ENCODE data around the gene MAN1A1.

The MAN1A1 gene

GRCh38 chr6:119337762-119338161 is 11.8 kb downstream of the MAN1A1 start:
- Mint-ChIP-seq H3K4me3 (no peak overlapping the region), H3K27ac (no peak overlapping the region), H3K4me1 (ENCODE audit: low read depth) (peaks cover 69% of the 10 kb centered on the region), H3K36me3 (ENCODE audit: low read depth) (peaks cover 44% of the 10 kb centered on the region), H3K9me3 (no peaks in the 10 kb centered on the region), H3K27me3 (no peaks in the 10 kb centered on the region)

- Mint-ChIP-seq H3K4me1 (ENCODE audit: low read depth) (peaks cover 69% of the 10 kb centered on the region), H3K27me3 (no peaks in the 10 kb centered on the region), H3K36me3 (ENCODE audit: low read depth) (peaks cover 43% of the 10 kb centered on the region), H3K9me3 (no peaks in the 10 kb centered on the region), H3K4me3 (no peak overlapping the region), H3K27ac (no peak overlapping the region)
These were observed 12.3 kb downstream of the MAN1A1 start for GRCh38 chr6:119337252-119337651.

GRCh38 chr6:119334535-119335264 is 14.9 kb downstream of the MAN1A1 start:
- Mint-ChIP-seq H3K4me1 (ENCODE audit: low read depth) (peaks cover 53% of the 10 kb centered on the region), H3K4me3 (no peak overlapping the region), H3K27me3 (no peaks in the 10 kb centered on the region), H3K27ac (no peak overlapping the region), H3K36me3 (ENCODE audit: low read depth) (peaks cover 38% of the 10 kb centered on the region), H3K9me3 (no peaks in the 10 kb centered on the region)

GRCh38 chr6:119333707-119334295 is 15.8 kb downstream of the MAN1A1 start:
- Mint-ChIP-seq H3K27ac (no peak overlapping the region), H3K9me3 (no peaks in the 10 kb centered on the region), H3K4me3 (no peak overlapping the region), H3K4me1 (ENCODE audit: low read depth) (peaks cover 46% of the 10 kb centered on the region), H3K36me3 (ENCODE audit: low read depth) (peaks cover 31% of the 10 kb centered on the region), H3K27me3 (no peaks in the 10 kb centered on the region)

GRCh38 chr6:119333063-119333609 is 16.4 kb downstream of the MAN1A1 start:
- Mint-ChIP-seq H3K27me3 (no peaks in the 10 kb centered on the region), H3K4me1 (ENCODE audit: low read depth) (peaks cover 46% of the 10 kb centered on the region), H3K27ac (no peak overlapping the region), H3K4me3 (no peak overlapping the region), H3K9me3 (no peaks in the 10 kb centered on the region), H3K36me3 (ENCODE audit: low read depth) (peaks cover 29% of the 10 kb centered on the region)

GRCh38 chr6:119331663-119332286 is 17.8 kb downstream of the MAN1A1 start:
- H3K27ac Mint-ChIP-seq, result no peak overlapping the region

GRCh38 chr6:119330520-119331113 is 18.9 kb downstream of the MAN1A1 start:
- H3K27me3 Mint-ChIP-seq, result no peaks in the 10 kb centered on the region
- peaks cover 27% of the 10 kb centered on the region for H3K36me3 Mint-ChIP-seq (ENCODE audit: low read depth)
- H3K27ac Mint-ChIP-seq, result no peak overlapping the region
- H3K9me3 Mint-ChIP-seq, result no peaks in the 10 kb centered on the region
- no peak overlapping the region for H3K4me3 Mint-ChIP-seq
- peaks cover 29% of the 10 kb centered on the region for H3K4me1 Mint-ChIP-seq (ENCODE audit: low read depth)

More at GRCh38 chr6:119331663-119332286, 17.8 kb downstream of the MAN1A1 start:
- H3K9me3 Mint-ChIP-seq, result no peaks in the 10 kb centered on the region
- peaks cover 37% of the 10 kb centered on the region for H3K4me1 Mint-ChIP-seq (ENCODE audit: low read depth)
- no peak overlapping the region for H3K4me3 Mint-ChIP-seq
- no peaks in the 10 kb centered on the region for H3K27me3 Mint-ChIP-seq
- H3K36me3 Mint-ChIP-seq (ENCODE audit: low read depth), result peaks cover 26% of the 10 kb centered on the region

GRCh38 chr6:119329794-119330180 is 19.8 kb downstream of the MAN1A1 start:
- no peak overlapping the region for H3K27ac Mint-ChIP-seq

GRCh38 chr6:119328892-119329793 is 20.4 kb downstream of the MAN1A1 start:
- Mint-ChIP-seq H3K4me3 (no peak overlapping the region), H3K36me3 (ENCODE audit: low read depth) (peaks cover 27% of the 10 kb centered on the region), H3K4me1 (ENCODE audit: low read depth) (peaks cover 20% of the 10 kb centered on the region), H3K9me3 (no peaks in the 10 kb centered on the region), H3K27me3 (no peaks in the 10 kb centered on the region), H3K27ac (no peak overlapping the region)

More at GRCh38 chr6:119329794-119330180, 19.8 kb downstream of the MAN1A1 start:
- peaks cover 27% of the 10 kb centered on the region for H3K36me3 Mint-ChIP-seq (ENCODE audit: low read depth)
- peaks cover 22% of the 10 kb centered on the region for H3K4me1 Mint-ChIP-seq (ENCODE audit: low read depth)
- no peaks in the 10 kb centered on the region for H3K9me3 Mint-ChIP-seq
- no peak overlapping the region for H3K4me3 Mint-ChIP-seq
- no peaks in the 10 kb centered on the region for H3K27me3 Mint-ChIP-seq

GRCh38 chr6:119328254-119328653 is 21.3 kb downstream of the MAN1A1 start:
- Mint-ChIP-seq H3K27ac (no peak overlapping the region), H3K4me3 (no peak overlapping the region), H3K4me1 (ENCODE audit: low read depth) (peaks cover 21% of the 10 kb centered on the region), H3K9me3 (no peaks in the 10 kb centered on the region), H3K36me3 (ENCODE audit: low read depth) (peaks cover 29% of the 10 kb centered on the region), H3K27me3 (no peaks in the 10 kb centered on the region)

GRCh38 chr6:119327810-119328209 is 21.8 kb downstream of the MAN1A1 start:
- Mint-ChIP-seq H3K9me3 (no peaks in the 10 kb centered on the region), H3K27ac (no peak overlapping the region), H3K27me3 (no peaks in the 10 kb centered on the region), H3K4me1 (ENCODE audit: low read depth) (peaks cover 25% of the 10 kb centered on the region), H3K4me3 (no peak overlapping the region), H3K36me3 (ENCODE audit: low read depth) (peaks cover 27% of the 10 kb centered on the region)

GRCh38 chr6:119326291-119327005 is 23.1 kb downstream of the MAN1A1 start:
- Mint-ChIP-seq H3K27me3 (no peaks in the 10 kb centered on the region), H3K9me3 (no peaks in the 10 kb centered on the region), H3K27ac (no peak overlapping the region), H3K36me3 (ENCODE audit: low read depth) (peaks cover 30% of the 10 kb centered on the region), H3K4me3 (no peak overlapping the region), H3K4me1 (ENCODE audit: low read depth) (peaks cover 35% of the 10 kb centered on the region)

- H3K4me1 Mint-ChIP-seq (ENCODE audit: low read depth), result peaks cover 34% of the 10 kb centered on the region
- no peak overlapping the region for H3K4me3 Mint-ChIP-seq
- H3K9me3 Mint-ChIP-seq, result no peaks in the 10 kb centered on the region
- H3K36me3 Mint-ChIP-seq (ENCODE audit: low read depth), result peaks cover 33% of the 10 kb centered on the region
- H3K27ac Mint-ChIP-seq, result no peak overlapping the region
- H3K27me3 Mint-ChIP-seq, result no peaks in the 10 kb centered on the region
These were observed 23.8 kb downstream of the MAN1A1 start for GRCh38 chr6:119325559-119326265.

All from stimulated activated naive CD8-positive, alpha-beta T cell treated with anti-CD3 and anti-CD28 coated beads, Interleukin-15, Interleukin-2, amounts not matched to agents 100 ng/mL and 50 ng/mL, for 24 hours (primary cell).